HEK293 (cell line): Measurements from ENCODE around the gene PSPH.

Experiments
- CTCF ChIP-seq: fragments of 450-650 bp; formaldehyde crosslinking; IDR thresholded peaks from 2 replicates; pipeline ENCODE4 v1.5.1; 2016; ENCODE audit warnings: missing biosample characterization, missing genetic modification characterization
- KLF8 ChIP-seq: fragments of 450-650 bp; formaldehyde crosslinking; IDR thresholded peaks from 2 replicates; pipeline ENCODE4 v1.5.1; 2016; ENCODE audit warnings: missing biosample characterization, missing genetic modification characterization
- RBAK ChIP-seq: fragments of 450-650 bp; formaldehyde crosslinking; IDR thresholded peaks from 2 replicates; pipeline ENCODE4 v1.5.1; 2016; ENCODE audit warnings: missing biosample characterization, missing genetic modification characterization
- REPIN1 ChIP-seq: fragments of 450-650 bp; formaldehyde crosslinking; IDR thresholded peaks from 2 replicates; pipeline ENCODE4 v1.5.1; 2017; ENCODE audit warnings: missing biosample characterization, missing genetic modification characterization, low read depth
- SP2 ChIP-seq: fragments of 450-650 bp; formaldehyde crosslinking; IDR thresholded peaks from 2 replicates; pipeline ENCODE4 v1.5.1; 2016; ENCODE audit warnings: missing biosample characterization, missing genetic modification characterization
- TCF7L2 ChIP-seq: IDR thresholded peaks from 2 replicates; pipeline ENCODE4 v1.6.1; 2011; ENCODE audit warnings: low read depth, mild to moderate bottlenecking, inconsistent platforms, low read length, moderate library complexity, borderline replicate concordance
- ZBTB26 ChIP-seq: fragments of 450-650 bp; formaldehyde crosslinking; optimal IDR thresholded peaks from 2 replicates; pipeline ENCODE3; 2016; ENCODE audit warnings: missing biosample characterization, mild to moderate bottlenecking, missing genetic modification characterization
- ZBTB44 ChIP-seq: fragments of 450-650 bp; IDR thresholded peaks from 2 replicates; pipeline ENCODE4 v1.5.1; 2018; ENCODE audit warnings: missing biosample characterization, mild to moderate bottlenecking, missing genetic modification characterization
- ZNF266 ChIP-seq: fragments of 450-650 bp; formaldehyde crosslinking; IDR thresholded peaks from 2 replicates; pipeline ENCODE4 v1.5.1; 2016; ENCODE audit warnings: missing biosample characterization, missing genetic modification characterization, low read depth
- ZNF426 ChIP-seq: fragments of 450-650 bp; formaldehyde crosslinking; IDR thresholded peaks from 2 replicates; pipeline ENCODE4 v1.5.1; 2017; ENCODE audit warnings: missing biosample characterization, missing genetic modification characterization, mild to moderate bottlenecking, inconsistent platforms, moderate library complexity
- ZNF549 ChIP-seq: fragments of 450-650 bp; IDR thresholded peaks from 2 replicates; pipeline ENCODE4 v1.5.1; 2018; ENCODE audit warnings: missing biosample characterization, missing genetic modification characterization, mild to moderate bottlenecking, inconsistent platforms, moderate library complexity
- ZNF580 ChIP-seq: fragments of 450-650 bp; formaldehyde crosslinking; IDR thresholded peaks from 2 replicates; pipeline ENCODE4 v1.5.1; 2016; ENCODE audit warnings: missing biosample characterization, missing genetic modification characterization
- ZNF629 ChIP-seq: fragments of 450-650 bp; formaldehyde crosslinking; IDR thresholded peaks from 2 replicates; pipeline ENCODE4 v1.5.1; 2017; ENCODE audit warnings: missing biosample characterization, missing genetic modification characterization
- ZNF76 ChIP-seq: fragments of 450-650 bp; formaldehyde crosslinking; IDR thresholded peaks from 2 replicates; pipeline ENCODE4; 2016; ENCODE audit warnings: low read depth, missing biosample characterization, missing genetic modification characterization, borderline replicate concordance

GRCh38 chr7:56033671-56034432, 17.4 kb downstream of the PSPH start:
- TF ChIP-seq ZNF426 (tag by site-specific recombination) (no peak), CTCF (no peak), TCF7L2 (no peak), ZBTB26 (peak; percentile 28), KLF8 (tag by site-specific recombination) (peak; percentile 62; the same call in 1 of the 2 replicates), ZNF76 (tag by site-specific recombination) (no peak), ZNF266 (no peak), ZNF580 (tag by site-specific recombination) (no peak), RBAK (tag by site-specific recombination) (no peak), ZNF629 (no peak), REPIN1 (tag by site-specific recombination) (no peak), ZBTB44 (tag by site-specific recombination) (peak; percentile 27; the same call in 1 of the 2 replicates), ZNF549 (tag by site-specific recombination) (no peak), SP2 (peak; percentile 69)
